ENCODE measurements around the gene SHH.

GRCh38 chr7:155814316-155815276, 2.3 kb upstream of the SHH start:
- TF ChIP-seq, protein P1, sequence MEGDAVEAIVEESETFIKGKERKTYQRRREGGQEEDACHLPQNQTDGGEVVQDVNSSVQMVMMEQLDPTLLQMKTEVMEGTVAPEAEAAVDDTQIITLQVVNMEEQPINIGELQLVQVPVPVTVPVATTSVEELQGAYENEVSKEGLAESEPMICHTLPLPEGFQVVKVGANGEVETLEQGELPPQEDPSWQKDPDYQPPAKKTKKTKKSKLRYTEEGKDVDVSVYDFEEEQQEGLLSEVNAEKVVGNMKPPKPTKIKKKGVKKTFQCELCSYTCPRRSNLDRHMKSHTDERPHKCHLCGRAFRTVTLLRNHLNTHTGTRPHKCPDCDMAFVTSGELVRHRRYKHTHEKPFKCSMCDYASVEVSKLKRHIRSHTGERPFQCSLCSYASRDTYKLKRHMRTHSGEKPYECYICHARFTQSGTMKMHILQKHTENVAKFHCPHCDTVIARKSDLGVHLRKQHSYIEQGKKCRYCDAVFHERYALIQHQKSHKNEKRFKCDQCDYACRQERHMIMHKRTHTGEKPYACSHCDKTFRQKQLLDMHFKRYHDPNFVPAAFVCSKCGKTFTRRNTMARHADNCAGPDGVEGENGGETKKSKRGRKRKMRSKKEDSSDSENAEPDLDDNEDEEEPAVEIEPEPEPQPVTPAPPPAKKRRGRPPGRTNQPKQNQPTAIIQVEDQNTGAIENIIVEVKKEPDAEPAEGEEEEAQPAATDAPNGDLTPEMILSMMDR (IDR thresholded peaks at IDR 0.05; ENCODE audit: insufficient read depth, low read length, poor library complexity, severe bottlenecking): no peak
- no peak for TF ChIP-seq EZH2phosphoT487 (conservative IDR thresholded peaks at IDR 0.05; ENCODE audit: low read length)
